NCI-H1436 treated with DMSO at 0.1 percent for 48 hours (cell line): ENCODE data around the gene GRHPR.
"Not testable (repeated sequence)": the region's sequence is repeated elsewhere in the genome, so short reads cannot be mapped to it uniquely, and the experiment has no call there.

ENCODE experiments used
- DNase-seq: peaks from one replicate; lab custom pipeline; 2025; lab: John Stamatoyannopoulos, UW

Gene GRHPR

GRCh38 chr9:37422289-37423104 is at the start of gene GRHPR:
GRHPR (plus strand) TSS chr9:37422696; CDS start chr9:37422751, 55 bp downstream.
- no peak for DNase-seq

- DNase-seq, result no peak
These were observed 49.7 kb upstream of the GRHPR start for GRCh38 chr9:37372839-37373238.

- DNase-seq, result no peak
These were observed 48.9 kb upstream of the GRHPR start for GRCh38 chr9:37373621-37374020.

GRCh38 chr9:37374892-37375291 is 47.6 kb upstream of the GRHPR start:
- DNase-seq, result no peak

- no peak for DNase-seq
These were observed 44.5 kb upstream of the GRHPR start for GRCh38 chr9:37377688-37378612.

- DNase-seq, result no peak
These were observed 43.9 kb upstream of the GRHPR start for GRCh38 chr9:37378613-37379004.

- DNase-seq, result no peak
These were observed 42.7 kb upstream of the GRHPR start for GRCh38 chr9:37379835-37380234.

- DNase-seq, result no peak
These were observed 41.9 kb upstream of the GRHPR start for GRCh38 chr9:37380570-37380969.

GRCh38 chr9:37381094-37381741 is 41.3 kb upstream of the GRHPR start:
- DNase-seq, result no peak

GRCh38 chr9:37382161-37382981 is 40.1 kb upstream of the GRHPR start:
- no peak for DNase-seq

- DNase-seq, result no peak
These were observed 39.5 kb upstream of the GRHPR start for GRCh38 chr9:37382982-37383357.

- DNase-seq, result no peak
These were observed 39.1 kb upstream of the GRHPR start for GRCh38 chr9:37383393-37383792.

- DNase-seq, result no peak
These were observed 38.4 kb upstream of the GRHPR start for GRCh38 chr9:37383876-37384746.

GRCh38 chr9:37385286-37385685 is 37.2 kb upstream of the GRHPR start:
- no peak for DNase-seq

- no peak for DNase-seq
These were observed 35.5 kb upstream of the GRHPR start for GRCh38 chr9:37386988-37387387.

- DNase-seq, result no peak
These were observed 31.7 kb upstream of the GRHPR start for GRCh38 chr9:37390759-37391158.

GRCh38 chr9:37392272-37392671 is 30.2 kb upstream of the GRHPR start:
- DNase-seq, result no peak

GRCh38 chr9:37395229-37395628 is 27.3 kb upstream of the GRHPR start:
- no peak for DNase-seq

- no peak for DNase-seq
These were observed 26.8 kb upstream of the GRHPR start for GRCh38 chr9:37395663-37396062.

GRCh38 chr9:37397948-37398347 is 24.5 kb upstream of the GRHPR start:
- not testable (repeated sequence) for DNase-seq
